ENCODE data around the gene SNX24. TPM values are rescaled to one million over a fixed set of nuclear protein-coding genes. Genes with fewer than 3 reads are reported as not detected.

The SNX24 gene
- polyA plus RNA-seq, 4 donors: 11.6 to 27.9 (median 26.3) TPM

Other genes starting within 250 kb of the SNX24 start
- gene SNX2, start 70.5 kb upstream of the SNX24 start, polyA plus RNA-seq (ENCODE audit: insufficient read length in 4 of 4): 100 to 1,000 TPM in 3 of 4 donors, 10 to 100 TPM in 1; 92.1 to 172 (median 156) TPM
- 10 to 100 TPM; 36.3 to 44.7 (median 37.8) TPM for gene PPIC, start 191.1 kb downstream of the SNX24 start, polyA plus RNA-seq (ENCODE audit: insufficient read length in 4 of 4)
- 1 to 10 TPM in 3 of 4 donors, under 1 TPM in 1; 0.61 to 1.9 (median 1.2) TPM for gene PRDM6, start 243.6 kb downstream of the SNX24 start, polyA plus RNA-seq (ENCODE audit: insufficient read length in 4 of 4)

Measured in left renal pelvis (tissue), 4 donors.